HepG2 (cell line): ENCODE results near the gene PEAK3. TPM values are rescaled to one million over a fixed set of nuclear protein-coding genes. Genes with fewer than 3 reads are reported as not detected.

Source experiments
- HCFC1 ChIP-seq: fragments of 150-350 bp; IDR thresholded peaks from 2 replicates; pipeline ENCODE4 v1.6.1; 2014; ENCODE audit warnings: low read depth, low read length
- HNRNPUL1 ChIP-seq: fragments of 200-400 bp; formaldehyde crosslinking; IDR thresholded peaks from 2 replicates; pipeline ENCODE4 v1.6.1; 2017; ENCODE audit warnings: low read depth, mild to moderate bottlenecking, low read length, moderate library complexity
- NR2F6 ChIP-seq, 2 experiments: IDR thresholded peaks; 2 replicates each; pipeline ENCODE4 v1.6.1; 2016; ENCODE audit warnings: antibody characterized with exemption in 1 of 2, mild to moderate bottlenecking in 1 of 2
- RBM39 ChIP-seq: fragments of 200-400 bp; formaldehyde crosslinking; IDR thresholded peaks from one replicate; pipeline ENCODE4 v1.6.1; 2018; ENCODE audit warnings: antibody characterized with exemption, mild to moderate bottlenecking, low read depth, low read length; ENCODE audit not compliant: poor library complexity, severe bottlenecking
- SPEN ChIP-seq: sonication (generic); formaldehyde crosslinking; IDR thresholded peaks from 2 replicates; pipeline ENCODE4 v1.5.1; 2020; ENCODE audit warnings: low read depth, mild to moderate bottlenecking, missing genetic modification reagents
- YY1 ChIP-seq: IDR thresholded peaks from 2 replicates; pipeline ENCODE4 v1.6.1; 2011; ENCODE audit warnings: low read length, low read depth, moderate library complexity, mild to moderate bottlenecking; ENCODE audit not compliant: insufficient read depth, insufficient replicate concordance
- ZC3H13 ChIP-seq: sonication (generic); formaldehyde crosslinking; IDR thresholded peaks from 2 replicates; pipeline ENCODE4 v1.8.1; 2023; ENCODE audit warnings: mild to moderate bottlenecking, missing genetic modification reagents, moderate library complexity
- ZNF382 ChIP-seq: sonication (generic); formaldehyde crosslinking; IDR thresholded peaks from 2 replicates; pipeline ENCODE4 v1.5.0; 2020; ENCODE audit warnings: missing genetic modification reagents, mild to moderate bottlenecking, borderline replicate concordance
- ZNF484 ChIP-seq: sonication (generic); formaldehyde crosslinking; IDR thresholded peaks from 2 replicates; pipeline ENCODE4 v1.5.1; 2020; ENCODE audit warnings: mild to moderate bottlenecking, low read depth, missing genetic modification reagents, borderline replicate concordance
- ZNF616 ChIP-seq: sonication (generic); formaldehyde crosslinking; IDR thresholded peaks from 2 replicates; pipeline ENCODE4 v1.5.0; 2020; ENCODE audit warnings: low read depth, mild to moderate bottlenecking, missing genetic modification reagents
- polyA plus RNA-seq, 8 experiments: library from polyadenylated mRNA; depleted of rRNA in 3 of 8; stranded (reverse) in 7 of 8; unstranded in 1 of 8; fragments of >200 nt; fragmentation: Illumina TruSeq in 4 of 8; extraction: Trizol in 4 of 8; gene quantifications; 2 replicates each; pipeline versions ENCODE4 v1.2.1 to v1.2.3, GENCODE V29; 2011 to 2016; ENCODE audit warnings: low read depth in 4 of 8, missing spikeins in 1 of 8, mixed read lengths in 1 of 8; ENCODE audit not compliant: insufficient read depth in 1 of 8
- total RNA-seq, 5 experiments: library from RNA; depleted of rRNA; stranded (reverse); fragments of >200 nt; fragmentation: Illumina TruSeq; extraction: Trizol; gene quantifications; 2 replicates each; pipeline ENCODE4 v1.2.3, GENCODE V29; 2016; ENCODE audit warnings: low read depth in 1 of 5
- TF ChIP-seq, protein P1 (sequence below): sonication (generic); formaldehyde crosslinking; IDR thresholded peaks from 2 replicates; pipeline ENCODE4 v1.4.0; 2020; ENCODE audit warnings: missing genetic modification reagents
- TF ChIP-seq, protein P2 (sequence below): sonication (generic); formaldehyde crosslinking; IDR thresholded peaks from 2 replicates; pipeline ENCODE4 v1.5.0; 2020; ENCODE audit warnings: mild to moderate bottlenecking, missing genetic modification reagents
- TF ChIP-seq, protein P3 (sequence below), 2 experiments: sonication (generic) in 1 of 2; formaldehyde crosslinking in 1 of 2; IDR thresholded peaks; 2 replicates each; pipeline versions ENCODE4 v1.6.1 to v1.9.0; 2014 to 2022; ENCODE audit warnings: antibody characterized with exemption in 1 of 2, borderline replicate concordance in 1 of 2, inconsistent platforms in 1 of 2, low read depth in 1 of 2, missing genetic modification reagents in 1 of 2
- TF ChIP-seq, protein P4 (sequence below): sonication (generic); formaldehyde crosslinking; IDR thresholded peaks from 2 replicates; pipeline ENCODE4 v1.4.0; 2020; ENCODE audit warnings: missing genetic modification reagents

Gene PEAK3
- total and polyA plus RNA-seq, 2 of the 13 experiments (the other 11 are each of a cell fraction or from before 2014, with no cell fraction given) = not detected

DNA sequence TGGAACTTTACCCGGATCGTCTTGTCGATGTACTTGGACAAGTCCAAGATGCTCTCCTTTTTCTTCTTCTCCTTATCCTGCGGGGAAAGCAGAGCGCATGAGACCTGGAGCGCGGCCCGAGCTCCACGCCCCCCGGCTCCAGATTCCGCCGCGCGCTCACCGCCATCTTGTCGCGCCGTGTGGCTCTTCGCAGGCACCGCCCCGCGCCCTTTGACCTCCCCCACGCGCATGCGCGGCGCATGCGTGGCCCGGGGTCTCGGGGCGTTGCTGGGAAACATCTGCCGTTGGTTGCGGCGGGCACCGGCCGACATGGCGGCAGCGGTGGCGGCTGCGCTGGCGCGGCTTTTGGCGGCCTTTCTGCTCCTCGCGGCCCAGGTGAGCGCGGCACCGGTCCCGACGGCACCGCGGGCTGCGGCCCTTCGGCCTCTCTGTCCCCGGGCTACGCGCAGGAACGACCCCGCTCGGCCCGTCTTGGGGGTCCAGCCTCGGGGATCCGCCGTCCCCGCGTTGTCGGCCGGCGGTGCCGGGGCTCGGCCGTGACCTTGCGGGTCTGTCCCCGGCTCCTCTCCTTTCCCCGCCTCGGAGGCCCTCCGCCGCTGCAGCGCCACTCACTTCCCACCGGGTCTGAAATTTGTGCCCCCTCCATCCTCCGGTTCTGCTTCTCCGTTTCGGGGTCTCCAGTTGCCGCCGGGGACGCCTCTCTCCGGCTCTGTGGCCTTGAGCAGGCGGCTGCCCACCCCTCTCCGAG, 46.6 kb upstream of the PEAK3 start, which contains the start of the genes LSM7 and SPPL2B (continued):
- TF ChIP-seq HCFC1 = peak; percentile 59; the same call in 1 of the 2 replicates
- no peak for TF ChIP-seq ZNF616 (CRISPR knock-in tag)
- TF ChIP-seq SPEN (CRISPR knock-in tag) = peak; percentile 89; the same call in 1 of the 2 replicates
- TF ChIP-seq, protein P1, sequence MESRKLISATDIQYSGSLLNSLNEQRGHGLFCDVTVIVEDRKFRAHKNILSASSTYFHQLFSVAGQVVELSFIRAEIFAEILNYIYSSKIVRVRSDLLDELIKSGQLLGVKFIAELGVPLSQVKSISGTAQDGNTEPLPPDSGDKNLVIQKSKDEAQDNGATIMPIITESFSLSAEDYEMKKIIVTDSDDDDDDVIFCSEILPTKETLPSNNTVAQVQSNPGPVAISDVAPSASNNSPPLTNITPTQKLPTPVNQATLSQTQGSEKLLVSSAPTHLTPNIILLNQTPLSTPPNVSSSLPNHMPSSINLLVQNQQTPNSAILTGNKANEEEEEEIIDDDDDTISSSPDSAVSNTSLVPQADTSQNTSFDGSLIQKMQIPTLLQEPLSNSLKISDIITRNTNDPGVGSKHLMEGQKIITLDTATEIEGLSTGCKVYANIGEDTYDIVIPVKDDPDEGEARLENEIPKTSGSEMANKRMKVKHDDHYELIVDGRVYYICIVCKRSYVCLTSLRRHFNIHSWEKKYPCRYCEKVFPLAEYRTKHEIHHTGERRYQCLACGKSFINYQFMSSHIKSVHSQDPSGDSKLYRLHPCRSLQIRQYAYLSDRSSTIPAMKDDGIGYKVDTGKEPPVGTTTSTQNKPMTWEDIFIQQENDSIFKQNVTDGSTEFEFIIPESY (CRISPR knock-in tag) = 0 out of 2 replicates have a peak, but pooled peaks have one; percentile 25
- TF ChIP-seq RBM39 = peak; percentile 84
- TF ChIP-seq, protein P2, sequence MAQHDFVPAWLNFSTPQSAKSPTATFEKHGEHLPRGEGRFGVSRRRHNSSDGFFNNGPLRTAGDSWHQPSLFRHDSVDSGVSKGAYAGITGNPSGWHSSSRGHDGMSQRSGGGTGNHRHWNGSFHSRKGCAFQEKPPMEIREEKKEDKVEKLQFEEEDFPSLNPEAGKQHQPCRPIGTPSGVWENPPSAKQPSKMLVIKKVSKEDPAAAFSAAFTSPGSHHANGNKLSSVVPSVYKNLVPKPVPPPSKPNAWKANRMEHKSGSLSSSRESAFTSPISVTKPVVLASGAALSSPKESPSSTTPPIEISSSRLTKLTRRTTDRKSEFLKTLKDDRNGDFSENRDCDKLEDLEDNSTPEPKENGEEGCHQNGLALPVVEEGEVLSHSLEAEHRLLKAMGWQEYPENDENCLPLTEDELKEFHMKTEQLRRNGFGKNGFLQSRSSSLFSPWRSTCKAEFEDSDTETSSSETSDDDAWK = no peak
- TF ChIP-seq ZC3H13 = peak; percentile 45; the same call in 1 of the 2 replicates
- TF ChIP-seq NR2F6 (IDR thresholded peaks at IDR 0.05) = no peak
- peak; percentile 74 for TF ChIP-seq NR2F6 (CRISPR knock-in tag; IDR thresholded peaks at IDR 0.05)
- TF ChIP-seq YY1 = peak; percentile 97
- TF ChIP-seq ZNF382 (CRISPR knock-in tag) = no peak
- TF ChIP-seq, protein P3, sequence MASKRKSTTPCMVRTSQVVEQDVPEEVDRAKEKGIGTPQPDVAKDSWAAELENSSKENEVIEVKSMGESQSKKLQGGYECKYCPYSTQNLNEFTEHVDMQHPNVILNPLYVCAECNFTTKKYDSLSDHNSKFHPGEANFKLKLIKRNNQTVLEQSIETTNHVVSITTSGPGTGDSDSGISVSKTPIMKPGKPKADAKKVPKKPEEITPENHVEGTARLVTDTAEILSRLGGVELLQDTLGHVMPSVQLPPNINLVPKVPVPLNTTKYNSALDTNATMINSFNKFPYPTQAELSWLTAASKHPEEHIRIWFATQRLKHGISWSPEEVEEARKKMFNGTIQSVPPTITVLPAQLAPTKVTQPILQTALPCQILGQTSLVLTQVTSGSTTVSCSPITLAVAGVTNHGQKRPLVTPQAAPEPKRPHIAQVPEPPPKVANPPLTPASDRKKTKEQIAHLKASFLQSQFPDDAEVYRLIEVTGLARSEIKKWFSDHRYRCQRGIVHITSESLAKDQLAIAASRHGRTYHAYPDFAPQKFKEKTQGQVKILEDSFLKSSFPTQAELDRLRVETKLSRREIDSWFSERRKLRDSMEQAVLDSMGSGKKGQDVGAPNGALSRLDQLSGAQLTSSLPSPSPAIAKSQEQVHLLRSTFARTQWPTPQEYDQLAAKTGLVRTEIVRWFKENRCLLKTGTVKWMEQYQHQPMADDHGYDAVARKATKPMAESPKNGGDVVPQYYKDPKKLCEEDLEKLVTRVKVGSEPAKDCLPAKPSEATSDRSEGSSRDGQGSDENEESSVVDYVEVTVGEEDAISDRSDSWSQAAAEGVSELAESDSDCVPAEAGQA (IDR thresholded peaks at IDR 0.05; ENCODE audit: low read depth) = peak; percentile 86
- TF ChIP-seq, protein P3 (CRISPR knock-in tag; IDR thresholded peaks at IDR 0.05; ENCODE audit: borderline replicate concordance) = no peak
- TF ChIP-seq, protein P4, sequence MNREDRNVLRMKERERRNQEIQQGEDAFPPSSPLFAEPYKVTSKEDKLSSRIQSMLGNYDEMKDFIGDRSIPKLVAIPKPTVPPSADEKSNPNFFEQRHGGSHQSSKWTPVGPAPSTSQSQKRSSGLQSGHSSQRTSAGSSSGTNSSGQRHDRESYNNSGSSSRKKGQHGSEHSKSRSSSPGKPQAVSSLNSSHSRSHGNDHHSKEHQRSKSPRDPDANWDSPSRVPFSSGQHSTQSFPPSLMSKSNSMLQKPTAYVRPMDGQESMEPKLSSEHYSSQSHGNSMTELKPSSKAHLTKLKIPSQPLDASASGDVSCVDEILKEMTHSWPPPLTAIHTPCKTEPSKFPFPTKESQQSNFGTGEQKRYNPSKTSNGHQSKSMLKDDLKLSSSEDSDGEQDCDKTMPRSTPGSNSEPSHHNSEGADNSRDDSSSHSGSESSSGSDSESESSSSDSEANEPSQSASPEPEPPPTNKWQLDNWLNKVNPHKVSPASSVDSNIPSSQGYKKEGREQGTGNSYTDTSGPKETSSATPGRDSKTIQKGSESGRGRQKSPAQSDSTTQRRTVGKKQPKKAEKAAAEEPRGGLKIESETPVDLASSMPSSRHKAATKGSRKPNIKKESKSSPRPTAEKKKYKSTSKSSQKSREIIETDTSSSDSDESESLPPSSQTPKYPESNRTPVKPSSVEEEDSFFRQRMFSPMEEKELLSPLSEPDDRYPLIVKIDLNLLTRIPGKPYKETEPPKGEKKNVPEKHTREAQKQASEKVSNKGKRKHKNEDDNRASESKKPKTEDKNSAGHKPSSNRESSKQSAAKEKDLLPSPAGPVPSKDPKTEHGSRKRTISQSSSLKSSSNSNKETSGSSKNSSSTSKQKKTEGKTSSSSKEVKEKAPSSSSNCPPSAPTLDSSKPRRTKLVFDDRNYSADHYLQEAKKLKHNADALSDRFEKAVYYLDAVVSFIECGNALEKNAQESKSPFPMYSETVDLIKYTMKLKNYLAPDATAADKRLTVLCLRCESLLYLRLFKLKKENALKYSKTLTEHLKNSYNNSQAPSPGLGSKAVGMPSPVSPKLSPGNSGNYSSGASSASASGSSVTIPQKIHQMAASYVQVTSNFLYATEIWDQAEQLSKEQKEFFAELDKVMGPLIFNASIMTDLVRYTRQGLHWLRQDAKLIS = no peak
- TF ChIP-seq HNRNPUL1 = no peak
- no peak for TF ChIP-seq ZNF484 (CRISPR knock-in tag)
